G401 (cell line): ENCODE measurements around the gene ARHGAP26. TPM values are rescaled to one million over a fixed set of nuclear protein-coding genes. Genes with fewer than 3 reads are reported as not detected.

Experiments used
- DNase-seq: peaks from one replicate; pipeline ENCODE4 v3.0.0-alpha.2; 2015; ENCODE audit warnings: low spot score
- in situ Hi-C: cut with HindIII; loops from 2 replicates; pipeline ENCODE4 v1.10.0; 2016; ENCODE audit warnings: low sequenced_read_pairs, mixed read lengths
- total RNA-seq: library from RNA; depleted of rRNA; stranded (reverse); fragments of >200 nt; shearing (Covaris generic); gene quantifications from 2 replicates; pipeline ENCODE4 v1.2.3, GENCODE V29; 2014

Gene ARHGAP26
- total RNA-seq, 1 experiment from 2014 or later: not detected

- no peak for DNase-seq
- in situ Hi-C loops: no loop called here
Observed at GRCh38 chr5:142805339-142805738, 35.2 kb downstream of the ARHGAP26 start.

- DNase-seq: no peak
- in situ Hi-C loops: no loop called here
Observed at GRCh38 chr5:142806841-142807267, 36.7 kb downstream of the ARHGAP26 start.

- no peak for DNase-seq
- in situ Hi-C loops: no loop called here
Observed at GRCh38 chr5:142807372-142807911, 37.3 kb downstream of the ARHGAP26 start.

GRCh38 chr5:142808878-142809598, 38.9 kb downstream of the ARHGAP26 start:
- in situ Hi-C loops: no loop called here
- DNase-seq: no peak

DNA sequence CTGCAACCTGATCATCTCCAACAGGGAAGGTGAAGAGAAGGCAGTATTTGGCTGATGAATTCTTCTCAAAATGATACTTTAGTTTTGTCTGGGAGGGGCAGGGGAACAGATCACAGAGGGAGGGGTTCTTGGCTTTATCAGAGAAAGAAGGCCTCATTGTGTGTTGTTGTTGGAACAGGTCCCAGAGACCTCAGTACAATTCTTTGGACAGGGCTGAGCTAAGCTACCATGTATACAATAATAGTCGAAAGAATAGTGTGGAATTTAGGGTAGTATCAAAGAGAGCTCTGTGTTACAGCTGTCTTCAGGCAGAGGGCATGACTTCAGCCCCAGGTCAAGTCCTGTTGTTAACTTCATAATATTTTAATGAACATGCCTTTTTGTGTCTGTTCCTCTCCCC, 39.9 kb downstream of the ARHGAP26 start:
- in situ Hi-C loops: no loop called here
- no peak for DNase-seq

DNA sequence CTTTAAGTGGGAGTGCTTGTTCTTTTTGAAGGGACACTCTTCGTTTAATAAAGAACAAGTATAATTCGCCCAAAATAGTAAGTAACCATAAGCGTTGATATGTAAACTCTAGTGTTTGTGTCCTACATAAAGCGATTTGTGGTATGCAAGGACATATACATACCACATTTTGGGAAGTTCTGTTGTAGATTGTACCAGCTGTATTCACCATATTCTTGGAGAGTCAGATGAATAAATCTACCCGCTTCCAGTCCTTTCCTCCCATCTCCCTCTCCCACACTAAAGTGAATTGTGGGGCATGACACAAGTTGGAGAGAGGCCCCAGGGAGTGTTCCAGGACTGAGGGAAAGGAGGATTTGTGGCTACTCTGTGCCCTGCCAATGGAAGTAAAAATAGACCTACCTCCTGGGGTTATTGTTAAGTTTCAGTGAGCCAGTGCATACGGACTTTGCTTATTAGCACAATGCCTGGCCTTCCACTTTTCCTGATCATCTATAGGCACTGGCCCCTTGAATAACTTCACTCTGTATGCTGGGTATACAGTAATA, 40.6 kb downstream of the ARHGAP26 start:
- peak; percentile 71 for DNase-seq
- in situ Hi-C loops: no loop called here

DNA sequence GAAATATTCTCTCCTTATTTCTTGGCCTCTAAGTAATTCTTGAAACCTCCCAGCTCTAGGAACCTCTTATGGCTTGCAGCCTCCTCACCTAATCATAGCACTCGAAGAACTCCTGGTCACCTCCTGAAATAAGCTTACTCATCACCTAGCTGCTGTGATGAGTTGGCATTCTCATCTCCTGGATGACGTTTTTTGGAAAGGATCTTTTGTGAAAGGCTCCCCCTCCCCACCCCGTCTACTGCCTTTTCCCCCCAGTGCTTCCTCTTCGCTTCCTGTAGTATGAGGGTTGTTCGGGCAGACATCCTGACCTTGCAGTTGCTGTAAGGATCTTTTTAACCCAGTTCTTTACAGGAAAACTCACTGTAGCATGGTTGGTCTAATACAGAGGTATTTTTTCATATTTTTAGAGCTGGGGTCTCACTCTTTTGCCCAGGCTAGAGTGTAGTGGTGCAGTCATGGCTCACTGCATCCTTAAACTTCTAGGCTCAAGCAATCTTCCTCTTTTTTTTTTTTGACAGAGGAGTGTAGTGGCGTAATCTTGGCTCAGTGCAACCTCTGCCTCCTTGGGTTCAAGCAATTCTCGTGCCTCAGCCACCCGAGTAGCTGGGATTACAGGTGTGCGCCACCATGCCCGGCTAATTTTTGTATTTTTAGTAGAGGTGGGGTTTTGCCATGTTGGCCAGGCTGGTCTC, 41.8 kb downstream of the ARHGAP26 start:
- in situ Hi-C loops: no loop called here
- DNase-seq: no peak

- in situ Hi-C loops: no loop called here
- no peak for DNase-seq
Observed at GRCh38 chr5:142813220-142813619, 43.0 kb downstream of the ARHGAP26 start.

- no peak for DNase-seq
- in situ Hi-C loops: no loop called here
Observed at GRCh38 chr5:142814122-142814521, 43.9 kb downstream of the ARHGAP26 start.

DNA sequence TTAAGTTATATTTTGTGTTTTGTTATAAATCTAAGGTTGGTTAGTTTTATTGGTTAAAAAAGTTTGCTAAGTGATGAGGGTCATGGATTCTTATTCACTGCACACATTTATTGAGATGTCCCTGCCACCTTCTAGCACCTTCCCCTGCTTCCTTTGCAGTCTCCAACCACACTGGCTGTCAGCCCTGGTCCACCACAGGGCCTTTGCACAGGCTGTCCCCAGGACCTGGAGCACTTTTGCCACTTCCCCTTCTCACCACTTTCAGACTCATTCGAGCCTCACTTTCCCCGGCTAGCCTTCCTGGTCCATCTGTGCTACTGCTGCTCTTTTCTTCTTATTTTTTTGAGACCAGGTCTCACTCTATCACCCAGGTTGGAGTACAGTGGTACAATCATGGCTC, 45.3 kb downstream of the ARHGAP26 start:
- in situ Hi-C loops: no loop called here
- no peak for DNase-seq

DNA sequence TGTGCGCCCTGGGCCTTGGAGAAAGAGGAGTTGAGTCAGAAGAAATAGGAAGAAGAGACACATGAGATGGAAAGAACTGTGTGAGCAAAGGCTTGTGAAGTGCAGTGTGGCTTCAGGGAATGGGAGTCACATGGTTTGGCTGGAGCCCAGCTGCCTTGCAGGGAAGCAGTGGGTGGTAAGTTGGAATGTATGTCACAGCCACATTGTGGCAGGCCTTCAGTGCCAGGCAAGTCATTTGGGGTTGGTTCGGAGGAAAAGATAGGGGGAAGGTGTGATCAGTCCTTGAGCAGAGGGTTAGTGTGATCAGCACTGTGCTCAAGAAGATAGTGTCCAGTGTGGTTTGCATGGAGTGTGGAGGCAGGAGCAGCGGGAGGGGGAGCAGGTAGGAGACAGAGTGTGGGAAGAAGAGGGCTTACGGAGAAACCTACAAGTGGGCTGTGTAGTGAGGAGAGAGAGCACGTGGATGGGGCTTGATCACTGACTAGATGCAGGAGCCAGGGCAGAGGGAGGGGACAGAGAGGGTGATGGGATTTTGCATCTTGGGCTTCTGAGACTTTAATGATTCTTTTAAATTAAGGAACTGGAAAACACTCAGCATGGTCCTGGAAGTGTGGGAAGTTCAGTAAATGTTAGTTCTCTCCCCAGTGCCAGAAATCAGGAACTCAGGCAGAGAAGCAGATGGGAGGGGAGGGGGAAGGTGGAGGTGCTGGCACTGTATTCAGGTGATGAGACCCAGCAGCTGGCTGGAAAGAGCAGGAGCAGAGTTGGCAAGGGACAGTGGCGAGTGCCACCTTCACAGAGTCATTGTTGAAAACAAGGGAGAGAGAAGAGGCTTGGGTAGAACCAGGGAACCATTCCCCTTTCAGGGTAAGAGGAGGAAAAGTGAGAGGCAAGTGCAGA, 46.6 kb downstream of the ARHGAP26 start:
- in situ Hi-C loops: no loop called here
- DNase-seq: peak; percentile 85

GRCh38 chr5:142817949-142818431, 47.8 kb downstream of the ARHGAP26 start:
- peak; percentile 62 for DNase-seq
- in situ Hi-C loops: no loop called here

DNA sequence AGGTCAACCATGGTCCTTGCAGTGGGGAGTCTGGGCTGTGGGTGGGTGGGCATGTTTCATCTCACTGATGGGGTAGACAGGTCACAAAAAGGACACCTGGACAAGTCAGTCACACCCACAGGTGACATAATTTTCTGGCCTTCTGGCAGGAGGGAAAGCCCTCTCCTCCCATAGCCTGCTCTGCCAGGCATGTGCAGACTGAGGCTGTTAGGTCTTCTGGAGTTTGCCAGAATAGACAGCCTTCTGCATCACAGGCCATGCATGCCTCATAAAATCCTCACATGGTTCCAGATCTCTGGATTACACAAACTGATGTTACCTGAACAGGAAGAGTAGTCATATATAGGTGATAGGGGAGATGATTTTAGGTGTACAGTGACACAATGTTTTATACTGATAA, 49.1 kb downstream of the ARHGAP26 start:
- in situ Hi-C loops: no loop called here
- DNase-seq: peak; percentile 61

- in situ Hi-C loops: no loop called here
- DNase-seq: no peak
Observed at GRCh38 chr5:142819825-142820224, 49.6 kb downstream of the ARHGAP26 start.

DNA sequence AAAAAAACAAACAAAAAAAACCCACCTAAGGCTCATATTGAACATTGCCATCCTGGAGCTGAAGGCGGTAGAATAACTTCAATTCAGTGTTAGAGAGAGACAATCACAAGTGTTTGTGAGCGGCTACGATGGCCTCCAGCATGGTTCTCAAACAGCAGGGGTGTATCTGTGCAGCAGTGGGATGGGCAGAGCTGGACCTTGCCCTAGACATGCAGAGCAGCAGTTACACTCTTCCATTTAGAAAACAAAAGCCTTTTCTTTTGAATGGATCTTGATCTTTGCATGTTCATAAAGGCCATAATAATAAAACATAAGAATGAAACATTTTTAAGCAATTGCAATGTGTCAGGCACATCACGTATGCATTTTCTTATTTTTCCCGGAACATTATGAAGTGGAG, 50.3 kb downstream of the ARHGAP26 start:
- no peak for DNase-seq
- in situ Hi-C loops: no loop called here

DNA sequence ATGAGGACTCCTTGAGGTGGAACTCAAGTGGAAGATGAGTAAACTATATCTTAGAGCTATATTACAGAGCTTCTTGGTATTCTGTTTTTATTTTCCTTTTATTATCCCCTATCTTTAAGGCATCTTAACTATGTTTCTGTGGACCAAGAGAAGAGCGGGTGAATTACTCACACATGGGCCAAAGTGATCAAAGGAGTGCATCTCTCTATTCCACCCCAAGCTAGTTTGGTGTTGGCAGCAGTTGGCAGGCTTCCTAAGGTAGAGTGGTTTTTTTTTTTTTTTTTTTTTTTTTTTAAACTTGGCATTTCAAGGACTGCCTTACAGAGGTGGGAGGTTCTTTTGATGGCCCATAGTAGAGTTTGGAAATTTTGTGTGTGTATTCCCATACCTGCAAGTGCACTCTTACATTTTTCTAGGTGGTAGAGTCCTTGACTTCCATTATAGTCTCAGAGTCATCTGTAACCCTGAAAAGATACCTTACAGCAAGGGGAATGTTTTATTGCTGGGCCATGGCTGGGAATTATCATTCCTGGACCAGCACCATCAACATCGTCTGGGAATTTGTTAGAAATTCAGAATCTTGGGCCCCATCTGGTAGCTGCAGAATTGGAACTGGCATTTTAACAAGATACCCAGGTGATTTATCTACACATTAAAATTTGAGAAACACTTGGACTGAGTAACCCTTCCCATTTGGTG, 51.0 kb downstream of the ARHGAP26 start:
- DNase-seq: no peak
- in situ Hi-C loops: no loop called here

DNA sequence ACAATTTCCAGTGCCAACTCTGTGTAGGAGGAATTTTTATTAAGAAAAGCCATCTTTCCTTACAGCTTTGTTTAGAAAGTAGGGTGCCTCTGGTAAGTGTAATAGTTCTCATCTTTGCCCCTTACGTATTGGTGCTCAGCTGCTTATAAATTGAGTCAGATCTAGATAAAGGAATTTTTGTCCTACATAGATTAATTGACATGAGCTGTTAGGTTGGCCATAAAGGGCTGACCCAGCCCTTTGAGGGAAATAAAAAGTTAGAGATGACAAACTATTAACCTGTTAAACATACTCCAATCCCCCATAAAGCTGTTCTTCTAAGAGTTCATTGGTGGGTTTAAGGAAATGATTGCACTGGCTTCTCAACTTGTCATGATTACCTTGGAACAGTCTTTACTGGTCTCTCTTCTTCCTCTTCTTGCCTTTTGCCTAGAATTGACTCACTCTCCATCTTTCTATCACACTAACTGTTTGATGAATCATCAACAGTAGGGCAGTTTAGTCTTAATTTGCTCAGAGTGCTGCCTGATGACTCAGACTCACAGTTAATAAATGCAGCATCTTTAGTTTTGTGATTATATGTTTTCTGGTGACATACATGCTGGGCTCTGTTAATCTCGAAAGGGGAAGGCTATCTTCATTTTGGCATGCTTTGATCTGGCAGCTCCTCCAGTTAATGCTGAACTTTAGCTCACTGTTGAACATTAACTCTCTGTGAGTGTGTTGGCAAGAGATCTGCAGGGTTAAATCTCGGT, 51.7 kb downstream of the ARHGAP26 start:
- in situ Hi-C loops: no loop called here
- no peak for DNase-seq

DNA sequence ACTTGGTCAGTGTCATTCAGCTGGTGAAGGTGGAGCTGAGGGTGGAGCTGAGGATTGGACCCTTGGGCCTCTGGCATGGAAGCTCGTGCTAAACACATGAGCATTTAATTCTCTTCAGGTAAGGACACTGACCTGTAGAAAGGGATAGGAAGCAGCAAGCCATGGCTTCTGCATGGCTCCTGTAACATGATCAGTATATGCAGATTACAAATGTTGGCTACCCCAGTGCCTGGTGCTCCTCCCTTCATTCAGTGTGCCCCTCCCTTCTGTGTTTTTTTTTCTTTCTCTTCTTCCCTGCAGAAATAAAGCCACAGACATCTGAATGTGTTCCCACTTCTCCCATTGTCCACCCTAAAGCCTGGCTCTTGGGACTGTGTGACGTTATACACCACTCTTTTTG, 52.9 kb downstream of the ARHGAP26 start:
- DNase-seq: no peak
- in situ Hi-C loops: no loop called here
